Liver (tissue), 3 donors: ENCODE data around the gene TUB.

ENCODE experiments used
- CTCF ChIP-seq: fragments of 150-350 bp; IDR thresholded peaks from 2 replicates; pipeline ENCODE4 v1.5.1; 2017; ENCODE audit warnings: improper control_type of control experiment, low read depth, low read length; ENCODE audit not compliant: missing input control
- JUND ChIP-seq, 2 donors: IDR thresholded peaks; 2 replicates each; pipeline ENCODE4 v1.6.1; 2016; ENCODE audit warnings: antibody characterized with exemption in 2 of 2
- RAD21 ChIP-seq, 2 donors: IDR thresholded peaks; 2 replicates each; pipeline ENCODE4 v1.6.1; 2016; ENCODE audit warnings: antibody characterized with exemption in 2 of 2, mild to moderate bottlenecking in 2 of 2
- RXRA ChIP-seq, 2 donors: IDR thresholded peaks; 2 replicates each; pipeline ENCODE4 v1.6.1; 2017 to 2018; ENCODE audit warnings: antibody characterized with exemption in 2 of 2, mild to moderate bottlenecking in 1 of 2
- donor health status: healthy.
- donor health status: healthy.

GRCh38 chr11:8090756-8091155, 9.7 kb downstream of the TUB start:
- no peak for TF ChIP-seq RXRA (IDR thresholded peaks at IDR 0.05)
- TF ChIP-seq CTCF = peak; percentile 32
- TF ChIP-seq JUND (IDR thresholded peaks at IDR 0.05) = no peak
- peak; percentile 60 to 72 for TF ChIP-seq RAD21 (IDR thresholded peaks at IDR 0.05)
